ENCODE data around the gene LINS1.

GRCh38 chr15:100558771-100559254 lies 43.2 kb downstream of the LINS1 start:
- TF ChIP-seq CTCF (IDR thresholded peaks at IDR 0.05) (no peak), POLR2A (IDR thresholded peaks at IDR 0.05) (no peak)
